Caco-2 (cell line): ENCODE data around the gene CIB2. TPM values are rescaled to one million over a fixed set of nuclear protein-coding genes. Genes with fewer than 3 reads are reported as not detected.

Source experiments
- BruUV-seq: library from RNA; stranded (reverse); fragments of 400-500 nt; replicated peaks from 2 replicates; lab custom pipeline; 2021; lab: Mats Ljungman, UMichigan
- CTCF ChIA-PET: fragments of 300-600 bp; sonication (Branson Sonifier 250); formaldehyde crosslinking; loops from one replicate; lab custom pipeline; 2022; ENCODE audit warnings: antibody characterized with exemption; lab: Charles Lee
- POLR2A ChIA-PET: fragments of 300-600 bp; sonication (Branson Sonifier 250); formaldehyde crosslinking; loops from one replicate; lab custom pipeline; 2022; ENCODE audit warnings: antibody characterized with exemption; lab: Charles Lee
- DNase-seq, 2 experiments: peaks; one replicate each; pipeline versions ENCODE4 v3.0.0 to v3.0.0-alpha.2; 2020 to 2022
- H3K27me3 ChIP-seq: replicated peaks from 2 replicates; pipeline ENCODE4 v1.6.0; 2011; ENCODE audit warnings: low read length; ENCODE audit not compliant: control insufficient read depth, insufficient read depth
- H3K36me3 ChIP-seq: 2 replicates; pipeline ENCODE4 v1.5.1; 2011; ENCODE audit warnings: low read length; ENCODE audit not compliant: control insufficient read depth, insufficient read depth
- H3K4me1 ChIP-seq: fragments of 250-450 bp; sonication (Bioruptor Pico); 2 replicates; pipeline ENCODE4 v1.5.1; 2020; ENCODE audit warnings: mild to moderate bottlenecking
- H3K4me3 ChIP-seq: 2 replicates; pipeline ENCODE4 v1.5.1; 2011; ENCODE audit warnings: low read depth, mild to moderate bottlenecking, control low read depth, low read length
- H3K9me3 ChIP-seq: fragments of 250-450 bp; sonication (Bioruptor Pico); 2 replicates; pipeline ENCODE4 v1.5.1; 2020; ENCODE audit warnings: mild to moderate bottlenecking, moderate library complexity
- H3K27ac Mint-ChIP-seq: one replicate; pipeline ENCODE4 v1.8.0; 2022; ENCODE audit warnings: mixed read lengths; ENCODE audit not compliant: unreplicated experiment
- H3K27me3 Mint-ChIP-seq: one replicate; pipeline ENCODE4 v1.8.0; 2022; ENCODE audit warnings: mixed read lengths; ENCODE audit not compliant: insufficient read depth, unreplicated experiment
- H3K36me3 Mint-ChIP-seq: one replicate; pipeline ENCODE4 v1.8.0; 2022; ENCODE audit warnings: mild to moderate bottlenecking, mixed read lengths; ENCODE audit not compliant: insufficient read depth, unreplicated experiment
- H3K4me1 Mint-ChIP-seq: one replicate; pipeline ENCODE4 v1.8.0; 2022; ENCODE audit warnings: low read depth, mixed read lengths; ENCODE audit not compliant: unreplicated experiment
- H3K4me3 Mint-ChIP-seq: one replicate; pipeline ENCODE4 v1.8.0; 2022; ENCODE audit warnings: mild to moderate bottlenecking, moderate library complexity, mixed read lengths; ENCODE audit not compliant: unreplicated experiment
- H3K9me3 Mint-ChIP-seq: one replicate; pipeline ENCODE4 v1.8.0; 2022; ENCODE audit warnings: mixed read lengths; ENCODE audit not compliant: unreplicated experiment
- CTCF ChIP-seq, 2 experiments: fragments of 200-600 bp in 1 of 2; IDR thresholded peaks; 1 replicate in 1 of 2; 2 replicates in 1 of 2; pipeline versions ENCODE4 v1.5.1 to v1.8.0; 2011 to 2022; ENCODE audit warnings: antibody characterized with exemption in 1 of 2, control low read depth in 1 of 2, inconsistent platforms in 1 of 2, low read depth in 1 of 2, low read length in 1 of 2, mild to moderate bottlenecking in 1 of 2, moderate library complexity in 1 of 2; ENCODE audit not compliant: insufficient read depth in 1 of 2, severe bottlenecking in 1 of 2, unreplicated experiment in 1 of 2
- intact Hi-C: fragments of 100-400 bp; cut with micrococcal nuclease; formaldehyde crosslinking; loops from one replicate; pipeline ENCODE4 v1.10.0; 2022; ENCODE audit not compliant: unreplicated experiment
- total RNA-seq: library from RNA; stranded (reverse); gene quantifications from 2 replicates; pipeline ENCODE4 v1.2.3, GENCODE V29; 2022

CIB2 gene
- total RNA-seq, 1 experiment from 2014 or later, result 0.75 TPM

- no peak overlapping the region for H3K4me3 ChIP-seq
- no peak overlapping the region for H3K27ac Mint-ChIP-seq
- TF ChIP-seq CTCF (IDR thresholded peaks at IDR 0.05; ENCODE audit: insufficient read depth in 1 of 2, low read depth in 1 of 2, low read length in 1 of 2, severe bottlenecking in 1 of 2, unreplicated experiment in 1 of 2), result no peak
- intact Hi-C loops, result no loop called here
- DNase-seq, result no peak
- H3K27me3 Mint-ChIP-seq, result no peaks in the 10 kb centered on the region
- POLR2A ChIA-PET, result no interaction called here
- H3K9me3 ChIP-seq, result no peaks in the 10 kb centered on the region
- H3K27me3 ChIP-seq, result no peaks in the 10 kb centered on the region
- H3K4me1 Mint-ChIP-seq, result no peaks in the 10 kb centered on the region
- 0 out of 2 replicates have a peak, but pooled peaks cover 3% of the 10 kb centered on the region for H3K4me1 ChIP-seq
- CTCF ChIA-PET, result no interaction called here
- BruUV-seq, result no TSS peak
- no peaks in the 10 kb centered on the region for H3K9me3 Mint-ChIP-seq
- no peaks in the 10 kb centered on the region for H3K36me3 ChIP-seq
- H3K4me3 Mint-ChIP-seq, result no peak overlapping the region
- peaks cover 11% of the 10 kb centered on the region for H3K36me3 Mint-ChIP-seq
These were observed 15.3 kb upstream of the CIB2 start for GRCh38 chr15:78146425-78147154.

- no TSS peak for BruUV-seq
These were observed 11.1 kb upstream of the CIB2 start for GRCh38 chr15:78142332-78142731.

GRCh38 chr15:78140292-78140691, 9.0 kb upstream of the CIB2 start:
- no peaks in the 10 kb centered on the region for H3K27me3 ChIP-seq
- Mint-ChIP-seq H3K9me3 (no peaks in the 10 kb centered on the region), H3K4me1 (peaks cover 13% of the 10 kb centered on the region), H3K27ac (no peak overlapping the region), H3K36me3 (no peaks in the 10 kb centered on the region), H3K4me3 (no peak overlapping the region), H3K27me3 (no peaks in the 10 kb centered on the region)
- DNase-seq, result no peak
- CTCF ChIA-PET, result interaction anchor here (1.8 kb wide), 1 partner anchor 56 kb away, joined by 5 read pairs; no protein-coding TSS in a partner anchor
- no peaks in the 10 kb centered on the region; the same call in 1 of the 2 replicates for H3K4me1 ChIP-seq
- no peak overlapping the region for H3K4me3 ChIP-seq
- no peaks in the 10 kb centered on the region for H3K36me3 ChIP-seq
- intact Hi-C loops, result no loop called here
- no peaks in the 10 kb centered on the region for H3K9me3 ChIP-seq
- POLR2A ChIA-PET, result no interaction called here
- BruUV-seq, result no TSS peak
- no peak for TF ChIP-seq CTCF (IDR thresholded peaks at IDR 0.05; ENCODE audit: insufficient read depth in 1 of 2, low read depth in 1 of 2, low read length in 1 of 2, severe bottlenecking in 1 of 2, unreplicated experiment in 1 of 2)

More at GRCh38 chr15:78142332-78142731, 11.1 kb upstream of the CIB2 start:
- Histone ChIP-seq H3K4me1 (no peaks in the 10 kb centered on the region), H3K36me3 (no peaks in the 10 kb centered on the region), H3K27me3 (no peaks in the 10 kb centered on the region), H3K9me3 (no peaks in the 10 kb centered on the region), H3K4me3 (no peak overlapping the region)
- Mint-ChIP-seq H3K27me3 (no peaks in the 10 kb centered on the region), H3K4me3 (no peak overlapping the region), H3K9me3 (no peaks in the 10 kb centered on the region), H3K27ac (no peak overlapping the region), H3K36me3 (no peaks in the 10 kb centered on the region), H3K4me1 (no peaks in the 10 kb centered on the region)
- CTCF ChIA-PET, result no interaction called here
- TF ChIP-seq CTCF (IDR thresholded peaks at IDR 0.05; ENCODE audit: insufficient read depth in 1 of 2, low read depth in 1 of 2, low read length in 1 of 2, severe bottlenecking in 1 of 2, unreplicated experiment in 1 of 2), result no peak
- POLR2A ChIA-PET, result no interaction called here
- DNase-seq, result no peak
- intact Hi-C loops, result no loop called here
